SH-SY5Y (cell line): ENCODE results near the gene PLA2R1.

Experiments used
- GATA2 ChIP-seq: IDR thresholded peaks from 2 replicates; pipeline ENCODE4 v1.6.1; 2011; ENCODE audit warnings: mild to moderate bottlenecking, low read depth, low read length
- GATA3 ChIP-seq: IDR thresholded peaks from 2 replicates; pipeline ENCODE4 v1.6.1; 2011; ENCODE audit warnings: low read depth, mild to moderate bottlenecking, low read length, moderate library complexity

GRCh38 chr2:160044728-160045127 lies 17.7 kb downstream of the PLA2R1 start:
- TF ChIP-seq GATA2 (no peak), GATA3 (no peak)
